ENCODE data around the gene NCMAP. TPM values are rescaled to one million over a fixed set of nuclear protein-coding genes. Genes with fewer than 3 reads are reported as not detected.

NCMAP gene
- total and polyA plus RNA-seq, 10 donors = 0.03 to 0.22 (median 0.10) TPM; not detected in 5

DNA sequence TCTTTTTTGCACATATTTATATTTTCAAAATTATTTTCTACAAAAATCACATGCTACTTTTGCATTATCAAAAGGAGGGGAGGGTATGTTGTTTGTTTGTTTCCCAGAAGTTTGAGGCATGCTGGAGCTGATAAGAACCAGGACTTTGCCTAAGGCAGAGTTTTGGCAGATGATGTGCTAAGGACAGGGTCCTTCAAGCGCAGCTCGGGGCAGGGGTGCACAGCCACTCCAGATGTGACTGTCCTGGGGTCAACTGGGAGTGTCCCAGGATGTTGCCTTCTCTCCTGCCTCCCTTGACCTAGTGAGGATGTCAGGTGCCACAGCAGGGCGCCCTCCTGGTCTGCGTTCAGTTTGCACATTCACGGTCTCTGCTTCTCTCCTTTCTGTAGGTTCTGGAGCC, 44.7 kb downstream of the NCMAP start:
- Histone ChIP-seq H3K4me3 (no peak overlapping the region), H3K9me3 (no peaks in the 10 kb centered on the region), H3K4me1 (no peaks in the 10 kb centered on the region), H3K27ac (no peak overlapping the region), H3K27me3 (replicated peaks in 1 of 7) (peaks cover 0 to 9% (median 0%) of the 10 kb centered on the region in 7 donors), H3K36me3 (no peaks in the 10 kb centered on the region)
- TF ChIP-seq POLR2A (IDR thresholded peaks at IDR 0.05) (no peak), POLR2AphosphoS5 (IDR thresholded peaks at IDR 0.05) (no peak)
- TF ChIP-seq, protein P1, sequence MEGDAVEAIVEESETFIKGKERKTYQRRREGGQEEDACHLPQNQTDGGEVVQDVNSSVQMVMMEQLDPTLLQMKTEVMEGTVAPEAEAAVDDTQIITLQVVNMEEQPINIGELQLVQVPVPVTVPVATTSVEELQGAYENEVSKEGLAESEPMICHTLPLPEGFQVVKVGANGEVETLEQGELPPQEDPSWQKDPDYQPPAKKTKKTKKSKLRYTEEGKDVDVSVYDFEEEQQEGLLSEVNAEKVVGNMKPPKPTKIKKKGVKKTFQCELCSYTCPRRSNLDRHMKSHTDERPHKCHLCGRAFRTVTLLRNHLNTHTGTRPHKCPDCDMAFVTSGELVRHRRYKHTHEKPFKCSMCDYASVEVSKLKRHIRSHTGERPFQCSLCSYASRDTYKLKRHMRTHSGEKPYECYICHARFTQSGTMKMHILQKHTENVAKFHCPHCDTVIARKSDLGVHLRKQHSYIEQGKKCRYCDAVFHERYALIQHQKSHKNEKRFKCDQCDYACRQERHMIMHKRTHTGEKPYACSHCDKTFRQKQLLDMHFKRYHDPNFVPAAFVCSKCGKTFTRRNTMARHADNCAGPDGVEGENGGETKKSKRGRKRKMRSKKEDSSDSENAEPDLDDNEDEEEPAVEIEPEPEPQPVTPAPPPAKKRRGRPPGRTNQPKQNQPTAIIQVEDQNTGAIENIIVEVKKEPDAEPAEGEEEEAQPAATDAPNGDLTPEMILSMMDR (IDR thresholded peaks at IDR 0.05 in 8 of 11, conservative IDR thresholded peaks at IDR 0.05 in 3 of 11) = no peak
- DNase-seq = no peak
- intact Hi-C loops (cut with DNase I; ENCODE audit: low total_unique reads) = no loop called here
- WGBS, 5 donors = 75 to 81% (median 77%) methylated on average over 5 of the region's 5 CpGs

DNA sequence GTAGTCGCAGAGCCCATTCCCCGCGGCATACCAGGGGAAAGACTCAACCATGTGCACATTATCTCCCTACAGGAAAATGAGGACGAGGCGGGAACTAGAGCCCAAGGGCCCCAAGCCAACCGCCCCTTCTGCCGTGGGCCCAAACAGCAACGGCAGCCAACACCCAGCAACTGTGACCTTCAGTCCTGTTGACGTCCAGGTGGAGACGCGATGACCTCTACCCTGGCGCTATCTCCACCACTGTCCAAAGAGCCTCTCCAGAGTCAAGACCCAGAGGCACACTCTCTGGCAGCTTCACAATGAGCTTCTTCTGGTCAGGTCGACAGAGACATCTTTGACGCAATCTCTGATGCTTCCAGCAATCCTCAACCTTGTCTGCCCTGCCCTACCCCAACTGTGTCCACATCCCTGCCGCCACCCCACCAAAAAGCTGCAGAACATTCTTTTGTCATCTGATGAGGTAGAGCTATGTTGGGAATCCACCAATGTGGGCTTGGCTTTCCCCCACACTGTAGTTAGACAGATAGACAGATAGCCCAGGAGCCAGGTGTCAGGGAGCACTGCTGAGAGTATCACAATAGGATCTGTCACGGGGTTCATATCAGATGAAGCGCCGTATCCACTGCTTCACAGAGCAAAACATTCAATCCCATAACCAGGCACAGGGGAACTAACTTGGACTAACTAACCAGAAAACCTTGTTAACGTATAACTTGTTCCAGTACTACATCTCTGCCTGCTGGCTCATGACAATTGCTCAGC, 49.8 kb downstream of the NCMAP start:
- WGBS, 5 donors = 89 to 95% (median 91%) methylated on average over 17 to 19 of the region's 19 CpGs
- no peaks in the 10 kb centered on the region for H3K36me3 ChIP-seq
- H3K4me1 ChIP-seq = no peaks in the 10 kb centered on the region
- no peak overlapping the region for H3K27ac ChIP-seq
- no peak for DNase-seq
- intact Hi-C loops (cut with DNase I; ENCODE audit: low total_unique reads) = no loop called here
- TF ChIP-seq, protein P1 (IDR thresholded peaks at IDR 0.05 in 8 of 11, conservative IDR thresholded peaks at IDR 0.05 in 3 of 11) = no peak
- no peak for TF ChIP-seq POLR2AphosphoS5 (IDR thresholded peaks at IDR 0.05)
- TF ChIP-seq POLR2A (IDR thresholded peaks at IDR 0.05) = no peak
- H3K27me3 ChIP-seq (replicated peaks in 1 of 7) = peaks cover 0 to 4% (median 0%) of the 10 kb centered on the region in 7 donors
- H3K9me3 ChIP-seq = no peaks in the 10 kb centered on the region
- H3K4me3 ChIP-seq = no peak overlapping the region

DNA sequence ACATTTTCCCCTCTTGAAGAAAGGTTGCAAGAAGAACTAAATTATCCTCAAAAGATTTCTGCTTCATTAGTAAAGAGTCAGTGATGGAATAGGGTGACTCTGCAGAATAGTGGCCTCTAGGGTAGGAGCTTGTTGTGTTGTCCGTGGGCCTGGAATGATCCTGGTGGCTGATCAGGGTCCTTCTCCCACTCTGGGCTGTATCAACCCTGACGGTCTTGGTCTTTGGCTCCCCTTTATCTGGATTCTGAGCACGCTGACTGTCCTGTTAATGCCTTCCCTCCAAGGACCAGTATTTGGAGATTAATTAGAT, 50.4 kb downstream of the NCMAP start:
- WGBS, 5 donors = 79 to 92% (median 85%) methylated on average over 3 of the region's 3 CpGs
- TF ChIP-seq POLR2AphosphoS5 (IDR thresholded peaks at IDR 0.05) = no peak
- Histone ChIP-seq H3K4me1 (no peaks in the 10 kb centered on the region), H3K27ac (no peak overlapping the region), H3K36me3 (no peaks in the 10 kb centered on the region), H3K27me3 (replicated peaks in 1 of 7) (peaks cover 0 to 6% (median 0%) of the 10 kb centered on the region in 7 donors), H3K9me3 (no peaks in the 10 kb centered on the region), H3K4me3 (no peak overlapping the region)
- DNase-seq = no peak
- intact Hi-C loops (cut with DNase I; ENCODE audit: low total_unique reads) = no loop called here

DNA sequence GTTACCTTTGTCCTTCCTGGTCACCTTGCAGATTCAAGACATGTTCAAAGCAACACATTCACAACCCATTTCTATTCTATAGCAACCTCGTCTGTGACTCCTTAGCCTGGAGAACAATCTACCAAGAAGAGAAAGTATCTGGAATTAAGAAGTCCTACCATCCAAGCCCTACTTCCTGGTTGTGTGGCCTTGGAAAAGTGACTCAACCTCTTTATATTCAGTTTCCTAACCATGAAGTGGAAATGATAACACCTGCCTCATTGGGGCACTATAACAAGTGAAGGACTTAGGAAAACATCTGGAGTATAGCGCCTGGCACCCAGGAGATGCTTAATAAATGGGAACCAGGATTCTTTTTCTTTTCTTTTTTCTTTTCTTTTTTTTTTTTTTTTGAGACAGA, 50.7 kb downstream of the NCMAP start:
- 78 to 98% (median 95%) methylated on average over 2 of the region's 2 CpGs for WGBS, 5 donors
- intact Hi-C loops (cut with DNase I; ENCODE audit: low total_unique reads) = no loop called here
- Histone ChIP-seq H3K27ac (no peak overlapping the region), H3K4me3 (no peak overlapping the region), H3K4me1 (no peaks in the 10 kb centered on the region), H3K9me3 (no peaks in the 10 kb centered on the region), H3K27me3 (replicated peaks in 1 of 7) (peaks cover 0 to 6% (median 0%) of the 10 kb centered on the region in 7 donors), H3K36me3 (no peaks in the 10 kb centered on the region)
- no peak for DNase-seq
- TF ChIP-seq POLR2AphosphoS5 (IDR thresholded peaks at IDR 0.05) (no peak), POLR2A (IDR thresholded peaks at IDR 0.05) (no peak)
- TF ChIP-seq, protein P1 (IDR thresholded peaks at IDR 0.05 in 8 of 11, conservative IDR thresholded peaks at IDR 0.05 in 3 of 11) = no peak

Measured in spleen (tissue), 11 donors.